Activated CD8-positive, alpha-beta memory T cell treated with anti-CD3 and anti-CD28 coated beads for 36 hours (primary cell): ENCODE data around the gene ZNF500. TPM values are rescaled to one million over a fixed set of nuclear protein-coding genes. Genes with fewer than 3 reads are reported as not detected.

Source experiments
- CTCF ChIA-PET: fragments of 350-600 bp; sonication (Branson Sonifier 250); formaldehyde crosslinking; loops from one replicate; lab custom pipeline; 2021; ENCODE audit warnings: antibody characterized with exemption; lab: Charles Lee
- POLR2A ChIA-PET: fragments of 350-600 bp; sonication (Branson Sonifier 250); formaldehyde crosslinking; loops from one replicate; lab custom pipeline; 2021; ENCODE audit warnings: antibody characterized with exemption; lab: Charles Lee
- total RNA-seq, 2 experiments: library from RNA; stranded (reverse); gene quantifications; one replicate each; pipeline ENCODE4 v1.2.3, GENCODE V29; 2021

ZNF500 gene
- total RNA-seq, 2 experiments from 2014 or later = 10.0 to 12.0 TPM

DNA sequence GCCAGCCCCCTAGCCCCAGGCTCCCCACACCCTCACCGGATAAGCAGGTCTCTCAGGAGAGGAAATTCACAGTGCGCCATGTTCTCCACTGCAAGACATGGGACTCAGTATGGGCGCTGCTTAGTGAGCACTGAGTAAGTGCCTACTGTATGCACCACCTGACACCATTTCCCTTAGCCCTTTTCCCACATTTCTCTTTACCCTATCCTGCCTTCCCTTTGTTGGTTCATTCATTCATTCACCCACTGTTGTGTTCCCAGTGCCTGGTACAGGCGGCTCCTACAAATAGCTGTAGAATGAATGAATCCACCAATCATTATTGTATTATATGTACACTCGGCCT, 11.1 kb upstream of the ZNF500 start:
- ChIA-PET POLR2A (no interaction called here), CTCF (no interaction called here)

DNA sequence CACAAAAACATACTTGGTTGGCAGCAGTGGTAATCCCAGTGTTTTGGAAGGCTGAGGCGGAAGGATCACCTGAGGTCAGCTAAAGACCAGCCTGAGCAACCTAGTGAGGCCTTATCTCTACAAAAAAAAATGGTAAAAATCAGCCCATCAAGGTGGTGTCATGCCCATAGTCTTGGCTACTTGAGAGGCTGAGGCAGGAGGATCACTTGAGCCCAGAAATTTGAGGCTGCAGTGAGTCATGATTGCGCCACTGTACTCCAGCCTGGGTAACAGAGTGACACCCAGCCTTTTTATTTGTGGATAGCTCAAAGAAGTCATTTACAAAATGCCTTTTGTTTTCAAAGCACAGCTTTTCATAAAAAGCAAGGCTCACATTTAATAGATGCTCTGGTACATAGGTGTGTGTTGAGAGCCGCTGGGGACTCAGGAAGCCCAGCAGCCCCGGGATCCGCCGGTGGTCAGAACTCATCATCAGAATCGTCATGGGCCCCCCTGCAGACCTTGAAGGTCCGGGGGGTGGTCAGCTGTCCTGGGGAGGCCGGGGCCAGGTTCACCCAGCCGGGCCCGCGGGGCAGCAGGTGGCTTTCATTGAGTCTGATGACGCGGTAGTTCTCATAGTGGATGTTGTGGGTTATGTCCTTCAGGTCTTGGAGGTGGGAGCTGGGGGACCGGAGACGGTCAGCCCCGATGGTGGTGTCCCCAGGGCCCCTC, 10.5 kb upstream of the ZNF500 start:
- POLR2A ChIA-PET = interaction anchor here (0.7 kb wide), 1 partner anchor 275 kb away, joined by 4 read pairs; no protein-coding TSS in a partner anchor
- CTCF ChIA-PET = no interaction called here

DNA sequence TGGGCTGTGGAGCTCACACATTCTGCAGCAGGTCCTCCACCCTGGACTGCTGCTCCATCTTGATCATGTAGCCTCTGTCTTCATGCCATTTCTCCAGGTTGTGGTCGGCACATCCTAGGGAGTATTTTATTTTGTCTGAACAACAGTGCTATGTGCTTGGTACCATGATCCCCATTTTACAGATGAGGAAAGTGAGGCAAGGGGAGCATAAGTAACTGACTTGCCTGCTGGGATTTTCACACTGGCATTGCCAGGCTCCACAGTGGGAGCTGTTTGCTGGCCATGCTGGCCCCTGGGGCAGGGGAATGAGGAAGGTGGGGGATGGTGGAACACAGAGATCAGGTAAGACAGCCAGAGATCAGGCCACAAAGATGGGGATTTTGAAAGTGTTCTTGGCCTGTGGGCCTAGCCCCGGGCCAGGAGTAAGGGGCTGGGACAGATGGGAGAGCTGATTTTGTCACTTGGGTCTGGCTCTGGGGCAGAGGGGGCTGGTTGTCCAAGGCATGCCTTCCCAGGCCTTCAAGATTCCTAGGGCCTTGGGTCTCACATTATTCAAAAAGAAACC, 9.3 kb upstream of the ZNF500 start:
- POLR2A ChIA-PET = no interaction called here
- CTCF ChIA-PET = no interaction called here

DNA sequence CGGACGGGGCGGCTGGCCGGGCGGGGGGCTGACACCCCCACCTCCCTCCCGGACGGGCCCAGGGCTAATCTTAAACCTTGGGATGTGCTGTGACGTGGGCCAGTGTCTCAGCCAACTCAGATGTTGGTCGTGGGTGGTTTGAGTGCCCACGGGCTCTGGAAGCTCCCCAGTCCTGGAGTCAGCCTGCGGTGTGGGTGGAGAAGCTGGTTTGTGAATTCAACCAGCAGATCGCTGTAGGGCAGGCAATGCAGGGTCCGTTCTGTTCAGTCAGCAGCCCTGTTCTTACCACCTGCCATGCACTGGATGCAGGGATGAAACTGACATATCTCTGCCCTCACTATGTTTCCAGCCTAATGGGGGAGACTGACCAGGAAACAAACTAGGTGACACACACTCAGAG, 8.0 kb upstream of the ZNF500 start:
- POLR2A ChIA-PET = no interaction called here
- CTCF ChIA-PET = no interaction called here

DNA sequence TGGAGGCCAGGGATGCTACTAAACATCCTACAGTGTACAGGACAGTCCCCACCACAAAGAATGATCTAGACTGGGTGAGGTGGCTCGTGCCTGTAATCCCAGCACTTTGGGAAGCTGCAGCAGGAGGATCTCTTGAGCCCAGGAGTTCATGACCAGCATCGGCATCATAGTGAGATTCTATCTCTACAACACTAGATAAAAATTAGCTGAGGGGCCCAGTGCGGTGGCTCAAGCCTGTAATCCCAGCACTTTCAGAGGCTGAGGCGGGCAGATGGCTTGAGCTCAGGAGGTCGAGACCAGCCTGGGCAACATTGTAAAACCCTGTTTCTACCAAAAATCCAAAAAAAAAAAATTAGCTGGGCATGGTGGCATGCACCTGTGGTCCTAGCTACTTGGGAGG, 5.4 kb upstream of the ZNF500 start:
- ChIA-PET CTCF (no interaction called here), POLR2A (no interaction called here)

DNA sequence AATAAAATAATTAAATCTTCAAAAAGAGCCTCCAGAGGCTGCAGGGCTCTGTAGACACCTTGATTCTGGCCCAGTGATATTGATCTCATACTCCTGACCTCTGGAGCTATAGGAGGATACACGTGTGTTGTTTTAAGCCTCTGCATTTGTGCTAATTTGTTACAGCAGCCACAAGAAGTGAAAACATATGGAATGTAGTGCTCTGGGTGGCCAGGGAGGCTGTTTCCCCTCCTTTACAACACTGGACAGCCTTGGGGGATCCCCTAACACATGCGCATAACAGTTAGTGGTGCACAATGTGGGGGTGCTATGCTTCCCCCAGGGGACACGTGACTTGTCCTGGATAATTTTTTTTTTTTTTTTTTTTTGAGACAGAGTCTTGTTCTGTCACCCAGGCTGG, 4.7 kb upstream of the ZNF500 start:
- ChIA-PET CTCF (no interaction called here), POLR2A (no interaction called here)

DNA sequence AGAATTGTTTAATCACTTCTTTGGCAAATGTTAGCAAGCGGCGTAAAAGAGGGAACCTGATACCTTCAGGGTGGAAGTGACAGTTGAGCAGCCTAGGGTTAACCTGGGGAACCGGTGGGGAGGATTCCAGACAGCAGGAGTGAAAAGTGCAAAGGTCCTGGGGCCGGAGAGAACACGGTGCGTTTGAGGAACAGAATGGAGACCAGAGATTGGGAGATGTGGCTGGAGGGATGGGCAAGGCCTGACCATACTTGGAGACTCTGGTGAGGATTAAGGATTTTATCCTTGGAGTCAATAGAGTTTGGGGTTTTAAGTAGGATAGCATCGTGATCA, 2.3 kb upstream of the ZNF500 start:
- ChIA-PET POLR2A (interaction anchor here (1.1 to 1.5 kb wide), 3 partner anchors 33 to 93 kb away, joined by 3 to 5 read pairs (median 3); partner anchors contain the start of genes ANKS3, DNAAF8 and ROGDI), CTCF (interaction anchor here (1.4 kb wide), 1 partner anchor 30 kb away, joined by 3 read pairs; no protein-coding TSS in a partner anchor)

DNA sequence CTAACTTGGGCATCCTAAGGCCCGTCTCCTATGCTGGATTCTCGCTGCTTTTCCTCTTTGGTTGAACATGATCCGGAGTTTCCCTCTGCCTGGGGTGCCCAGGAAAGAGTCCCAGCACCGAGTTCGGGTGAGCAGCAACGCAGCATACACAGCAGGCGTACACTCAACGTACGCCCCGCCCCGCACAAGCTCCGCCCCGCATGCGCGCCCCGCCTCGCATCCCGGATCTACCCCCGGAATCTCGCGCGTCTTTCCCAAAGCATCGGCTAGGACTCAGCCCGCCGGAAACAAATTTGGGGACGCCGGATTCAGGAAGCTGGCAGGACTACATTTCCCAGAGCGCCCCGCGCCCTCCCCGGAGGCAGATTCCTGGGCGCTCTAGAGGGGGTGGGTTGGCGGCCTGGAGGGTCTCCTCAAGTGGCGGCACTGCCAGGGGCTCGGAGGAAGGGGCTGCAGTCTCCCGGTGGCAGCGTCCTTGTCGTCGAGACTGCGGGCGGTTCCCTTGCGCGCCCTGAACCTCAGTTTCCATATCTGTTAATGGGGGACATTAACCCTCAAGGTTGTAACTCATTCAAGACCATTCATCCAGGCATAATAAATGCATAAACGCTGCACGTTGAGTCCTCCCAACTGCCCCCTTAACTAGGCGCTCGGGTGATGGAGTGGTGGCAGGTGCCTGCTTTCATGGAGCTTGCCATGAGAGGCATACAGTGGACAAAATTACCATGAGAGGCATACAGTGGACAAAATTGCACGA, 1.8 kb upstream of the ZNF500 start:
- POLR2A ChIA-PET = interaction anchor here (0.6 to 1.5 kb wide), 5 partner anchors 34 to 296 kb away, joined by 3 to 5 read pairs (median 3); partner anchors contain the start of genes ANKS3, DNAAF8, HMOX2 and ROGDI
- CTCF ChIA-PET = interaction anchor here (0.7 to 1.4 kb wide), 2 partner anchors 29 to 118 kb away, joined by 3 read pairs; no protein-coding TSS in a partner anchor

DNA sequence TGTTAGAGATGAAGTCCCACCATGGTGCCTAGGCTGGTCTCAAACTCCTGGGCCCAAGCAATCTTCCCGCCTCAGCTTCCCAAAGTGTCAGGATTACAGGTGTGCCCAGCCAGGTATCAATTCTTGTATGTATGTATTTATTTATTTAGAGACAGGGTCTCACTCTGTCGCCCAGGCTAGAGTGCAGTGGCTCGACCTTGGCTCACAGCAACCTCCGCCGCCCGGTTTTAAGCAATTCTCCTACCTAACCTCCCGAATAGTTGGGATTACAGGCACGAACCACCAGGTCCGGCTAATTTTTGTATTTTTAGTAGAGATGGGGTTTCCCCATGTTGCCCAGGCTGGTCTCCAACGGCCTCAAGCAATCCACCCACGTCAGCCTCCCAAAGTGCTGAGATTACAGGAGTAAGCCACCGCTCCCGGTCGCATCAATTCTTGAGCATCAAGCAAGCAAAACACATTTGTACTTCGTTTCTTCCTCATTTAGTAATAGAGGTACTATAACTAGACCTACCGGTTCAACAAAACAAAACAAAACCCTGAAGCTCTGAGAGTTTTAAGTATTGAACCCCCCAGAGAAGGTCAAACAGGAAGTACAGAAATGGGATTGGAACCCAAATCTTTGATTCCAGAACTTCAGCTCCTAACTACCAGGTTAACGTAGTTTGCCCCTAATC, 1.0 kb upstream of the ZNF500 start:
- ChIA-PET CTCF (interaction anchor here (0.7 to 1.7 kb wide), 3 partner anchors 28 to 117 kb away, joined by 3 read pairs; partner anchors contain the start of genes ANKS3 and DNAAF8), POLR2A (interaction anchor here (0.6 to 1.5 kb wide), 5 partner anchors 34 to 295 kb away, joined by 3 to 5 read pairs (median 3); partner anchors contain the start of genes ANKS3, DNAAF8, HMOX2 and ROGDI)

DNA sequence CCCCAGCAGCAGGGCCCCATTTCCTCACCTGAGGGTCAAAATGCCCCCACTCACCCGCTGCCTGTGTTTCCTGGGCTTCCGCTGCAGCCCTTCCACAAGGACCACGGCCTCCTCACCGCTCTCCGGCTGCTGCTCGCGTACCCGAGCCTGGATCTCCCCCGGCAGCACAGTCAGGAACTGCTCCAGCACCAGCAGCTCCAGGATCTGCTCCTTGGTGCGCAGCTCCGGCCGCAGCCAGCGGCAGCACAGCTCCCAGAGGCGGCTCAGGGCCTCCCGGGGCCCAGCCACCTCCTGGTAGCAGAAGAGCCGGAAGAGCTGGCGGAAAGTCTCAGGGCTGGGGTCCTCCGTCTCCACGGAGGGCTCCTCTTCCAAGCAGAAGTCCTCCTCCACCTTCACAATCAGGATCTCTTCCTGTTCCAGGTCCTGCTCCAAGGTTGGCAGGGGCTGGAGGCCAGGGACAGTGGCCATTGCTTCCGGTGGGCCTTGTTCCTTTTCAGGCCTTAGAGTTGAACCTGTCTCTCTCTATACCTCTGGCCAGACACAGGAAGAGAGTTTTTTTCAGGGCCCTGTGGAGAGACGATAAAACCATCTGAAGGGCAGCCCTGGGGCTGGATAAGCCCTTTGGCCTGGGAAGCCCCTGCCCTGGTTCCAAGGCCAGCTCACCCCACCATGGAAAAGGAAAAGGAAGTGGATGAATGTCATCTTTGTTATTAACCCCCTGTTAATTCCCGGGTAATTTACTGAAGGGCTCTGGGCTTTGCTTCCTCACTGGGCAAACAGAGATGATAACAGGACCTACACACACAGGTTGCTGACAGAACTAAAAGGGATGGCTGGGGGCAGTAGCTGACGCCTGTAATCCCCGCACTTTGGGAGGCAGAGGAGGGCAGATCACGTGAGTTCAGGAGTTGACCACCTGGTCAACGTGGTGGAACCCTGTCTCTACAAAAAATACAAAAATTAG, 1.2 kb downstream of the ZNF500 start:
- POLR2A ChIA-PET = interaction anchor here (1.0 kb wide), 1 partner anchor 31 kb away, joined by 3 read pairs; the partner anchor contains the start of gene DNAAF8
- CTCF ChIA-PET = interaction anchor here (0.7 to 1.7 kb wide), 2 partner anchors 32 to 39 kb away, joined by 3 read pairs; partner anchors contain the start of genes ANKS3 and DNAAF8

DNA sequence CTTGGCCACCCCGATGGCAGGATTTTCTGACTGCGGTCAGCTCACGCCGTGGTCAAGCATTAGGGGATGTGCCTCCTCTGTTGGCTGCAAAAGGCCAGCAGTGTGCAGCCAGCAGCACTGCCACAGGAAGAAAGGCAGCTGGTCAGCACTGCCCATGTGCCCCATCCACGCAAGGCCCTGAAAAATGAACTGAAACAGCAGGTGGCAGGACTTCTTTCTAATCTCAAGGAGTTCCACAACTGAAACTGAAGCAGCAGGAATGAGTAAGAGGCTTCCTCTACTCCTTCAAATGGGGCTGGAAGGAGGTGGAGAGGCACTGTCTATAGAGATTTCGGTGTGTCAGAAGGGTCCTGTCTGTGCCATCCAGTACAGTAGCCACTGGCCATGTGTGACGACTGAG, 3.2 kb downstream of the ZNF500 start:
- POLR2A ChIA-PET = interaction anchor here (0.7 to 1.2 kb wide), 2 partner anchors 70 to 71 kb away, joined by 3 to 4 read pairs; no protein-coding TSS in a partner anchor

DNA sequence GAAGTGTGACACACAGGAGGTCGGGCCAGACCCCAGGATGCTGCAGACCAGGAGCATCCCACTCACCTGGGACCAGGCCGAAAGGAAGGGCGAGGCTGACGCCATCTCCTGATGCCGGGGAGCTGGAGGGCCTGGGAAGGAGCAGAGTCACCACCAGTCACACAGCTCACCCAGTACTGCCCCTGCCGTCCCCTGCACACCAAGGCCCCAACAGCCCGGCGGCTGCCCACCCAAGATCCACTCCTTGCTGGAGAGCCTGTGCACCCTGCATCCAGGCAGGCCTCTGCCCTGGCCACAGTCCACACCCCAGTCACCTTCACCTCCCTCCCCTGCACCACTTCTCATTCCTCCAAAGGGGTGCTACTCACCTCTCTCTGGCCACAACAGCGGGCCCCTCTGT, 4.8 kb downstream of the ZNF500 start:
- POLR2A ChIA-PET = no interaction called here
- CTCF ChIA-PET = no interaction called here

More for the DNA sequence above, 3.2 kb downstream of the ZNF500 start:
- CTCF ChIA-PET = no interaction called here

DNA sequence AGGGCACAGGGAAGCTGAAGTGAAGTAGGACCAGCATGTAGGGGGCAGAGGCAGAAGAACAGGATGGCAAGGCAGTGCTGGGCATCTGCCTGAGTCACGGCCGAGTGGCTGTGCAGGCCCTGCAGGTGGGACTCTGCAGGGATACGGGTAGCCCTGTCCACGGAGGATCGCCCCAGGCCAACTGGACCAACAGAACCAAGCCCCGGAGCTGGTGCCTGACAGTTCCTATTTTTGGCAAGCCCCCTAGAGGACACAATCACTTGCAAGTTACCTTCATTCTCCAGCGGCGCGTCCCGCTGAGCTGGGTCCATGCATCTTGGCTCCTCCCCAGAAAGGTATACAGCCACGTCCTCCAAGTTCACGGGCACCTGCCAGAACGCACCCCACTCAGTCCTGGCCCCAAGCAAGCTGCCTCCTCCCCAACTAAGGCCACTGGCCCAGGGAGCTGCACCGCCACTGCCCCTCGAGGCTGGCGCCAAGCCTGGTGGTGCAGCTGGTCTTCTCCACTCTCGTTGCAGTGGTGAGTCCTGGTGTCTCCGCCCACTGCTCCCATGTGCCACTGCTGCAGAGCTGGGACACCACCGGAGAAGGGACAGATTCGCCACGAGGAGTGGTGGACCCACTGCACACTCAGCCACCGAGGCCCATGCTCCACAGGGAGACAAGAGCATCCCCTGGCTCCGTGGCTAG, 6.6 kb downstream of the ZNF500 start:
- ChIA-PET CTCF (interaction anchor here (0.6 to 1.0 kb wide), 2 partner anchors 15 to 20 kb away, joined by 3 read pairs; no protein-coding TSS in a partner anchor), POLR2A (interaction anchor here (0.6 kb wide), 1 partner anchor 19 kb away, joined by 4 read pairs; no protein-coding TSS in a partner anchor)

DNA sequence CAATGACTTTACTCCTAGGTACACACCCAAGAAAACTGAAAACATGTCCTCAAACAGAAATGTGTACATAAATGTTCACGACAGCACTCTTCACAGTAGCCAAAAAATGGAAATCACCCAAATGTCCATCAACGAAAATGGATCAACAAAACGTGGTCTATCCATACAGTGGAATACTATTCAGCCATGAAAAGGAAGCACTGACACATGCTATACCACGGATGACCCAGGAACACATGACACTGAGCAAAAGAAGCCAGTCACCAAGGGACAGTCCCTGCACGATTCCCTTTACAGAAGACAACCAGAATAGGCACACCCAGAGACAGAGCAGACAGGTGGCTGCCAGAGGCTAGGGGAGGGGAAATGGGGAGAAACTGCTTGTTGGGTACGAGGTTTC, 11.3 kb downstream of the ZNF500 start:
- POLR2A ChIA-PET = interaction anchor here (0.6 kb wide), 1 partner anchor 10 kb away, joined by 7 read pairs; no protein-coding TSS in a partner anchor
- CTCF ChIA-PET = no interaction called here

DNA sequence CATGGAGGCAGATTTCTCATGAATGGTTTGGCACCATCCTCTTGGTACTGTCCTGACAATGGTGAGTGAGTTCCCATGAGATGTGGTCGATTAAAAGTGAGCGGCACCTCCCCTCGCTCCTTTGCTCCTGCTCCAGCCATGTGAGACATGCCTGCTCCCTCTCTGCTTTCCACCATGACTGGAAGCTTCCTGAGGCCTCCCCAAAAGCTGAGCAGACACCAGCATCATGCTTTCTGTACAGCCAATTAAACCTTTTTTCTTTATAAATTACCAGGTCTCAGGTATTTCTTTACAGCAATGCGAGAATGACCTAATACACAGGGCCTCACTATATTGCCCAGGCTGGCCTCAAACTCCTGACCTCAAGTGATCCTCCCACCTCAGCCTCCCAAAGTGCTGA, 12.1 kb downstream of the ZNF500 start:
- CTCF ChIA-PET = no interaction called here

DNA sequence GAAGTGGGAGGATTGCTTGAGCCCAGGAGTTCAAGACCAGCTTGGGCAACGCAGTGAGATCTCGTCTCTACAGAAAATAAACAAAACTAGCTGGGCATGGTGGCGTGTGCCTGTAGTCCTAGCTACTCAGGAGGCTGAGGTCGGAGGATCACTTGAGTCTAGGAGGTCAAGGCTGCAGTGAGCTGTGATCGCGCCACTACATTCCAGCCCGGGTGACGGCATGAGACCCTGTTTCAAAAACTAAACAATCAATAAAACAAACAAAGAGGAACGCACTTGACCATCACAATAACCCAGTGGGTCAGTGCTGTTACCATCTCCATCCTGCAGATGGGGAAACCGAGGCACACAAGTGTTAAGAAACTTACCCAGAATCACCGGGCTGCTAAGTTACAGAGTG, 13.7 kb downstream of the ZNF500 start:
- ChIA-PET CTCF (no interaction called here), POLR2A (no interaction called here)

More for the DNA sequence above, 12.1 kb downstream of the ZNF500 start:
- POLR2A ChIA-PET = no interaction called here

DNA sequence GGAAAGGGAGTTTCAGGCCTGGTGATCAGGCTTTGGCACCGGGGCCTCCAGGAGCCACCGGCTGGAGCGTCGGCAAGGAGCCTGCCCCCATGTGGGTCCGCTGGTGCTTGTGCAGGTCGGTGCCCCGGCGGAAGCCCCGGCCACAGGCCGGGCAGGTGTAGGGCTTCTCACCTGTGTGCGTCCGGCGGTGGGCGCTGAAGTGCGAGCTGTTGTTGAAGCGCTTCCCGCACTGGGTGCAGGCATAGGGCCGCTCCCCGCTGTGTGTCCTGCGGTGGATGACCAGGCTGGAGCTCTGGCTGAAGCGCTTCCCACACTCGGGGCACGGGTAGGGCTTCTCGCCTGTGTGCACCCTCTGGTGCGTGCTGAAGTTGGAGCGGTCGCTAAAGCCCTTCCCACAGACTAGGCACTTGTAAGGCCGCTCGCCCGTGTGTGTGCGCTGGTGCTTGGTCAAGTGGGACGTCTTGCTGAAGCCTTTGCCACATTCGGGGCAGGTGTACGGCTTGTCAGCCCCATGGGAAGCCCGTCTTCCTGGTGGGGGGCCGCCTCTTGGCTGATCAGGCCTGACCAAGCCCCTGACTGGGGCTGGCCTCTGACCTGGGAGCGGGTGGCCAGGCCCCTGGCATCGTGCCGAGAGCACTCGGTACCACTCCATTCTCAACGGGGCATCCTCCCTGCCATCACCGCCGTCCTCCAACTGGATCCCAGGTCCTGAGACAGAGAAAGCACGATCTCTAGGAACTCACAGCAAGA, 14.4 kb downstream of the ZNF500 start:
- CTCF ChIA-PET = no interaction called here
- POLR2A ChIA-PET = no interaction called here
